ENCODE measurements around the gene EIF3L. TPM values are rescaled to one million over a fixed set of nuclear protein-coding genes. Genes with fewer than 3 reads are reported as not detected.

The EIF3L gene
- total and polyA plus RNA-seq, 2 donors (not counting 3 experiments of a cell fraction or from before 2014, with no cell fraction given), result 479 to 601 TPM

DNA sequence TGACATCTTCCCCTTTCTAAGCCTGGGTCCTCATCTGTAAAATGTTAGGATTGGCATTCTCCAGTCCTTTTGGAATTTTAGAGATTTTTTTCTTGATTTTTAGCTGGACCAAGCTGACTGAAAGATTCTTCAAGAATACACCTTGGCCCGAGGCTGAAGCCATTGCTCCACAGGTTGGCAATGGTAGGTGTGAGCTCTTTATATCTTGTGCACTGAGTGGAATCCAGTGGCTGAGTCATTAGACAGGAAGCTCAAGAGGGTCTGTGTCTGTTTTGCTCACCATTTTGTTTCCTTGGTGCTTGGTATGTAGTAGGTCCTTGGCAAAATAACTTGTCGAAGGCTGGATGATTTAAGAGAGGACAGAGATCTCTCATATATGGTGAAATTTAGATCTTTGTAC lies 6.2 kb downstream of the EIF3L start:
- no peaks in the 10 kb centered on the region for H3K9me3 ChIP-seq (replicated peaks; ENCODE audit: control insufficient read depth, insufficient read depth, low read length)
- no peak overlapping the region for H3K27ac ChIP-seq (ENCODE audit: insufficient read depth, low read depth, low read length)
- peaks cover 10% of the 10 kb centered on the region for H4K20me1 ChIP-seq (replicated peaks; ENCODE audit: control insufficient read depth, extremely low read depth, insufficient read depth, low read length)
- CTCF ChIA-PET, result interaction anchor here (1.3 to 5.0 kb wide), 2 partner anchors 9 to 37 kb away, joined by 4 to 35 read pairs; no protein-coding TSS in a partner anchor
- H3K4me2 ChIP-seq (ENCODE audit: insufficient read depth, low read length), result no peak overlapping the region
- TF ChIP-seq POLR2A (IDR thresholded peaks at IDR 0.05; ENCODE audit: low read depth, low read length) (no peak), EZH2 (IDR thresholded peaks at IDR 0.05; ENCODE audit: borderline replicate concordance, low read depth, low read length, severe bottlenecking) (no peak), GATA2 (IDR thresholded peaks at IDR 0.05; ENCODE audit: insufficient read depth, insufficient read length, low read depth, low read length) (no peak), MYC (IDR thresholded peaks at IDR 0.05; ENCODE audit: low read depth, low read length) (no peak), FOS (IDR thresholded peaks at IDR 0.05; ENCODE audit: borderline replicate concordance, insufficient read depth, low read length) (no peak), CTCF (IDR thresholded peaks at IDR 0.05; ENCODE audit: extremely low read depth in 1 of 2, insufficient read depth in 1 of 2, low read depth in 1 of 2, low read length in 2 of 2) (no peak), JUN (IDR thresholded peaks at IDR 0.05; ENCODE audit: borderline replicate concordance, insufficient read depth, insufficient read length, low read depth) (no peak)
- TF ChIP-seq, protein P1, sequence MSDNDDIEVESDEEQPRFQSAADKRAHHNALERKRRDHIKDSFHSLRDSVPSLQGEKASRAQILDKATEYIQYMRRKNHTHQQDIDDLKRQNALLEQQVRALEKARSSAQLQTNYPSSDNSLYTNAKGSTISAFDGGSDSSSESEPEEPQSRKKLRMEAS (IDR thresholded peaks at IDR 0.05; ENCODE audit: insufficient read depth, insufficient read length), result no peak
- POLR2A ChIA-PET, result no interaction called here
- no peak overlapping the region for H3K4me3 ChIP-seq (replicated peaks in 1 of 3; ENCODE audit: insufficient read depth in 1 of 3, low read depth in 1 of 3, low read length in 3 of 3)
- H3K9ac ChIP-seq (replicated peaks; ENCODE audit: extremely low read depth, insufficient read depth, low read length), result no peak overlapping the region
- BruUV-seq (replicated peaks), result no TSS peak
- intact Hi-C loops (cut with micrococcal nuclease) (no loop called here), dilution Hi-C loops (cut with MboI; ENCODE audit: extremely low pct_ligation_motif_present, low sequenced_read_pairs) (no loop called here)
- H3K36me3 ChIP-seq (ENCODE audit: control insufficient read depth in 2 of 2, extremely low read depth in 1 of 2, insufficient read depth in 2 of 2, low read length in 2 of 2), result peaks cover 31 to 42% of the 10 kb centered on the region in 2 experiments
- no peak overlapping the region for H2AFZ ChIP-seq (ENCODE audit: low read depth, low read length)
- peak; percentile 24 for FAIRE-seq
- H3K4me1 ChIP-seq (ENCODE audit: control insufficient read depth, extremely low read depth, insufficient read depth, low read length), result peaks cover 14% of the 10 kb centered on the region
- peaks cover 58% of the 10 kb centered on the region for H3K79me2 ChIP-seq (ENCODE audit: control insufficient read depth, insufficient read depth, low read length)
- no peaks in the 10 kb centered on the region for H3K9me1 ChIP-seq (replicated peaks; ENCODE audit: control insufficient read depth, extremely low read depth, insufficient read depth, low read length)
- no peak for DNase-seq (ENCODE audit: low read depth, low spot score)
- H3K27me3 ChIP-seq (ENCODE audit: control insufficient read depth in 2 of 2, insufficient read depth in 2 of 2, low read length in 2 of 2), result no peaks in the 10 kb centered on the region

Measured in endothelial cell of umbilical vein (primary cell).